Activated T-helper 2 cell treated with anti-CD3 and anti-CD28 coated beads, Interferon-gamma antibody, Interleukin-2, Interleukin-4, amounts not matched to agents 10 μg/mL and 5 μg/mL and 100 μg/mL, durations not matched to agents 14 hours and 24 hours and 36 hours (primary cell): Measurements from ENCODE around the gene ATAD2B. TPM values are rescaled to one million over a fixed set of nuclear protein-coding genes. Genes with fewer than 3 reads are reported as not detected.

Experiments
- DNase-seq: peaks from one replicate; pipeline ENCODE4 v3.0.0; 2021; ENCODE audit warnings: low spot score
- H3K27ac Mint-ChIP-seq: one replicate; pipeline ENCODE4 v1.8.0; 2021; ENCODE audit warnings: mixed read lengths
- H3K27me3 Mint-ChIP-seq: one replicate; pipeline ENCODE4 v1.8.0; 2021; ENCODE audit warnings: low read depth, mixed read lengths
- H3K36me3 Mint-ChIP-seq: one replicate; pipeline ENCODE4 v1.8.0; 2021; ENCODE audit warnings: low read depth, mixed read lengths
- H3K4me1 Mint-ChIP-seq: one replicate; pipeline ENCODE4 v1.8.0; 2021; ENCODE audit warnings: low read depth, mixed read lengths
- H3K4me3 Mint-ChIP-seq: one replicate; pipeline ENCODE4 v1.8.0; 2021; ENCODE audit warnings: low read depth, mild to moderate bottlenecking, moderate library complexity, mixed read lengths
- H3K9me3 Mint-ChIP-seq: one replicate; pipeline ENCODE4 v1.8.0; 2021; ENCODE audit warnings: mixed read lengths
- intact Hi-C: fragments of 100-400 bp; cut with micrococcal nuclease; formaldehyde crosslinking; loops from one replicate; pipeline ENCODE4 v1.15.1; 2023
- total RNA-seq: library from RNA; stranded (reverse); gene quantifications from 2 replicates; pipeline ENCODE4 v1.2.3, GENCODE V29; 2022

ATAD2B gene
- total RNA-seq, 1 donor from 2014 or later = 24.8 TPM

- Mint-ChIP-seq H3K36me3 (peaks cover 14% of the 10 kb centered on the region), H3K27ac (no peak overlapping the region), H3K4me3 (no peak overlapping the region), H3K4me1 (no peaks in the 10 kb centered on the region), H3K9me3 (no peaks in the 10 kb centered on the region), H3K27me3 (no peaks in the 10 kb centered on the region)
- intact Hi-C loops = loop anchor here (10.0 kb wide), 1 partner anchor 98 kb away; the partner anchor contains the start of gene ATAD2B
- no peak for DNase-seq
Observed at GRCh38 chr2:23826771-23827170, 100.2 kb downstream of the ATAD2B start.

GRCh38 chr2:23826040-23826439 lies 100.9 kb downstream of the ATAD2B start:
- Mint-ChIP-seq H3K9me3 (no peaks in the 10 kb centered on the region), H3K36me3 (peaks cover 14% of the 10 kb centered on the region), H3K27me3 (no peaks in the 10 kb centered on the region), H3K4me3 (no peak overlapping the region), H3K4me1 (no peaks in the 10 kb centered on the region), H3K27ac (no peak overlapping the region)
- intact Hi-C loops = loop anchor here (10.0 kb wide), 1 partner anchor 99 kb away; the partner anchor contains the start of gene ATAD2B
- DNase-seq = no peak

GRCh38 chr2:23824777-23825212 lies 102.1 kb downstream of the ATAD2B start:
- Mint-ChIP-seq H3K4me1 (no peaks in the 10 kb centered on the region), H3K27ac (no peak overlapping the region), H3K27me3 (no peaks in the 10 kb centered on the region), H3K4me3 (no peak overlapping the region), H3K36me3 (peaks cover 11% of the 10 kb centered on the region), H3K9me3 (no peaks in the 10 kb centered on the region)
- no peak for DNase-seq
- intact Hi-C loops = loop anchor here (1.0 to 10.0 kb wide), 2 partner anchors 100 to 260 kb away; partner anchors contain the start of genes ATAD2B and TP53I3

- no peak for DNase-seq
- no peak overlapping the region for H3K4me3 Mint-ChIP-seq
- no peak overlapping the region for H3K27ac Mint-ChIP-seq
- H3K36me3 Mint-ChIP-seq = peaks cover 11% of the 10 kb centered on the region
- no peaks in the 10 kb centered on the region for H3K27me3 Mint-ChIP-seq
- H3K4me1 Mint-ChIP-seq = no peaks in the 10 kb centered on the region
- intact Hi-C loops = loop anchor here (1.0 to 10.0 kb wide), 2 partner anchors 101 to 260 kb away; partner anchors contain the start of genes ATAD2B and TP53I3
- H3K9me3 Mint-ChIP-seq = no peaks in the 10 kb centered on the region
Observed at GRCh38 chr2:23823863-23824262, 103.1 kb downstream of the ATAD2B start.

- no peak overlapping the region for H3K4me3 Mint-ChIP-seq
- intact Hi-C loops = no loop called here
- no peaks in the 10 kb centered on the region for H3K27me3 Mint-ChIP-seq
- H3K4me1 Mint-ChIP-seq = peaks cover 2% of the 10 kb centered on the region
- no peaks in the 10 kb centered on the region for H3K9me3 Mint-ChIP-seq
- no peak overlapping the region for H3K27ac Mint-ChIP-seq
- no peak for DNase-seq
- peaks cover 14% of the 10 kb centered on the region for H3K36me3 Mint-ChIP-seq
Observed at GRCh38 chr2:23814963-23815362, 112.0 kb downstream of the ATAD2B start.

- no peaks in the 10 kb centered on the region for H3K27me3 Mint-ChIP-seq
- intact Hi-C loops = no loop called here
Observed at GRCh38 chr2:23813438-23813837, 113.5 kb downstream of the ATAD2B start.

GRCh38 chr2:23809150-23809549 lies 117.8 kb downstream of the ATAD2B start:
- no peak for DNase-seq
- Mint-ChIP-seq H3K27ac (no peak overlapping the region), H3K27me3 (no peaks in the 10 kb centered on the region), H3K36me3 (peaks cover 34% of the 10 kb centered on the region), H3K4me1 (peaks cover 21% of the 10 kb centered on the region), H3K4me3 (no peak overlapping the region), H3K9me3 (no peaks in the 10 kb centered on the region)
- intact Hi-C loops = no loop called here

More at GRCh38 chr2:23813438-23813837, 113.5 kb downstream of the ATAD2B start:
- H3K27ac Mint-ChIP-seq = no peak overlapping the region
- H3K4me1 Mint-ChIP-seq = peaks cover 15% of the 10 kb centered on the region
- H3K9me3 Mint-ChIP-seq = no peaks in the 10 kb centered on the region
- DNase-seq = no peak
- peaks cover 27% of the 10 kb centered on the region for H3K36me3 Mint-ChIP-seq
- no peak overlapping the region for H3K4me3 Mint-ChIP-seq

GRCh38 chr2:23806665-23807249 lies 120.2 kb downstream of the ATAD2B start:
- Mint-ChIP-seq H3K27me3 (no peaks in the 10 kb centered on the region), H3K36me3 (peaks cover 34% of the 10 kb centered on the region), H3K9me3 (no peaks in the 10 kb centered on the region), H3K4me1 (peaks cover 21% of the 10 kb centered on the region), H3K27ac (no peak overlapping the region), H3K4me3 (no peak overlapping the region)
- intact Hi-C loops = no loop called here
- no peak for DNase-seq

GRCh38 chr2:23806201-23806600 lies 120.7 kb downstream of the ATAD2B start:
- no peak overlapping the region for H3K4me3 Mint-ChIP-seq
- no peak overlapping the region for H3K27ac Mint-ChIP-seq
- H3K27me3 Mint-ChIP-seq = no peaks in the 10 kb centered on the region
- DNase-seq = no peak
- peaks cover 21% of the 10 kb centered on the region for H3K4me1 Mint-ChIP-seq
- intact Hi-C loops = no loop called here
- H3K36me3 Mint-ChIP-seq = peaks cover 34% of the 10 kb centered on the region
- no peaks in the 10 kb centered on the region for H3K9me3 Mint-ChIP-seq

GRCh38 chr2:23803965-23804542 lies 122.9 kb downstream of the ATAD2B start:
- Mint-ChIP-seq H3K4me1 (peaks cover 10% of the 10 kb centered on the region), H3K9me3 (no peaks in the 10 kb centered on the region), H3K36me3 (peaks cover 23% of the 10 kb centered on the region), H3K27me3 (no peaks in the 10 kb centered on the region), H3K4me3 (no peak overlapping the region), H3K27ac (no peak overlapping the region)
- DNase-seq = no peak
- intact Hi-C loops = no loop called here

GRCh38 chr2:23803264-23803964 lies 123.5 kb downstream of the ATAD2B start:
- H3K4me1 Mint-ChIP-seq = peaks cover 5% of the 10 kb centered on the region

GRCh38 chr2:23801396-23801795 lies 125.5 kb downstream of the ATAD2B start:
- Mint-ChIP-seq H3K9me3 (no peaks in the 10 kb centered on the region), H3K27ac (no peak overlapping the region), H3K4me3 (no peak overlapping the region), H3K36me3 (peaks cover 11% of the 10 kb centered on the region), H3K4me1 (peaks cover 1% of the 10 kb centered on the region), H3K27me3 (no peaks in the 10 kb centered on the region)
- intact Hi-C loops = no loop called here
- DNase-seq = no peak

More at GRCh38 chr2:23803264-23803964, 123.5 kb downstream of the ATAD2B start:
- intact Hi-C loops = no loop called here
- Mint-ChIP-seq H3K27me3 (no peaks in the 10 kb centered on the region), H3K27ac (no peak overlapping the region), H3K9me3 (no peaks in the 10 kb centered on the region), H3K36me3 (peaks cover 18% of the 10 kb centered on the region), H3K4me3 (no peak overlapping the region)
- DNase-seq = no peak

GRCh38 chr2:23794234-23794633 lies 132.7 kb downstream of the ATAD2B start:
- intact Hi-C loops = no loop called here
- H3K4me3 Mint-ChIP-seq = no peak overlapping the region
- no peaks in the 10 kb centered on the region for H3K4me1 Mint-ChIP-seq
- peaks cover 7% of the 10 kb centered on the region for H3K36me3 Mint-ChIP-seq
- no peak overlapping the region for H3K27ac Mint-ChIP-seq
- DNase-seq = no peak
- H3K27me3 Mint-ChIP-seq = no peaks in the 10 kb centered on the region
- no peaks in the 10 kb centered on the region for H3K9me3 Mint-ChIP-seq
